ENCODE results near the gene SCUBE3. TPM values are rescaled to one million over a fixed set of nuclear protein-coding genes. Genes with fewer than 3 reads are reported as not detected.

SCUBE3 gene
- total RNA-seq, 2 donors from 2014 or later = 0.20 to 0.74 TPM

DNA sequence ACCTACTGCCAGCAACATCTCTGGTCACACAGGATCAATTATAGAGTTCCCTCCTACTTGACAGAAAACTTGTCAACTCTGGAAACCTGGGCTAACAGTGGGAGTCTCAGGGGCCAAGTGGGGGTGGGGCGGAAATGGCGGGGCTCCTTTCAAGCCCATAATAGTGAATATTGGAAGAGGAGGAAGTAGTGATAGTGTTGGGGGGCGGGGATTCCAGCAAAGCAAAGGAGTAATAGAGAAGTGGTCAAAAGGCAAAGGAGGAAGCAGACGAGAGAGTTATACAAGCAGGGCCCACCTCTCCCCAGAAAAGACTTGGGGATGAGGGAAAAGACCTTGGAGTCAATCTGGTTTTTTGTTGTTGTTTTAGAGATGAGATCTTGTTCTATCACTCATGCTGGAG, 85.9 kb downstream of the SCUBE3 start:
- H3K27ac ChIP-seq = no peak overlapping the region
- intact Hi-C loops (cut with DNase I) = loop anchor here (5.0 kb wide), 2 partner anchors 43 to 148 kb away; partner anchors contain the start of gene PPARD
- H3K4me1 ChIP-seq = peaks cover 4% of the 10 kb centered on the region
- TF ChIP-seq, protein P1, sequence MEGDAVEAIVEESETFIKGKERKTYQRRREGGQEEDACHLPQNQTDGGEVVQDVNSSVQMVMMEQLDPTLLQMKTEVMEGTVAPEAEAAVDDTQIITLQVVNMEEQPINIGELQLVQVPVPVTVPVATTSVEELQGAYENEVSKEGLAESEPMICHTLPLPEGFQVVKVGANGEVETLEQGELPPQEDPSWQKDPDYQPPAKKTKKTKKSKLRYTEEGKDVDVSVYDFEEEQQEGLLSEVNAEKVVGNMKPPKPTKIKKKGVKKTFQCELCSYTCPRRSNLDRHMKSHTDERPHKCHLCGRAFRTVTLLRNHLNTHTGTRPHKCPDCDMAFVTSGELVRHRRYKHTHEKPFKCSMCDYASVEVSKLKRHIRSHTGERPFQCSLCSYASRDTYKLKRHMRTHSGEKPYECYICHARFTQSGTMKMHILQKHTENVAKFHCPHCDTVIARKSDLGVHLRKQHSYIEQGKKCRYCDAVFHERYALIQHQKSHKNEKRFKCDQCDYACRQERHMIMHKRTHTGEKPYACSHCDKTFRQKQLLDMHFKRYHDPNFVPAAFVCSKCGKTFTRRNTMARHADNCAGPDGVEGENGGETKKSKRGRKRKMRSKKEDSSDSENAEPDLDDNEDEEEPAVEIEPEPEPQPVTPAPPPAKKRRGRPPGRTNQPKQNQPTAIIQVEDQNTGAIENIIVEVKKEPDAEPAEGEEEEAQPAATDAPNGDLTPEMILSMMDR (IDR thresholded peaks at IDR 0.05) = no peak
- no peaks in the 10 kb centered on the region for H3K36me3 ChIP-seq
- DNase-seq = peak; percentile 50
- H3K9ac ChIP-seq (ENCODE audit: low read depth in 2 of 2, low read length in 2 of 2) = peak overlapping the region in 1 of 2 donors; percentile 15
- H3K9me3 ChIP-seq = no peaks in the 10 kb centered on the region
- H3K27me3 ChIP-seq = no peaks in the 10 kb centered on the region
- H3K4me3 ChIP-seq = peak overlapping the region; percentile 46

DNA sequence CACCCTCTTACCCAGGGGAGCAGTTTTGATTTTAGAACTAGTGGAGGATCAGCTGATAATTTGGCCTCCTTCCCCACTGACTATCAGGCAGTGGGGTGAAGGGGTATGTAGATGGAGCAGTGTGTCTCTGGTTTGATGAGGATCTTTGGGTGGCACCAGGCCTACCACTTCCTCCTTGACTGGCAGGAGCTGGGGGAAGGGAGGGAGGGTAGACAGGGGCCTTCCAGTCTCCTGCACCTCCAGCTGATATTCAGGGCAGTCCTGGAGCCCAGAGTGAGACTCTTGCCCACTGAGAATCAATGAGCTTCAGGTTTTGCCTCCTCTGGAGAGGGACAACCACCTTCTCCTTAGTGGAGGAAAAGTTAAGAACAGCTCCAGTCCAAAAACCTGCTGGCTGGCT, 87.1 kb downstream of the SCUBE3 start:
- no peak for DNase-seq
- Histone ChIP-seq H3K36me3 (no peaks in the 10 kb centered on the region), H3K27me3 (no peaks in the 10 kb centered on the region), H3K4me3 (no peak overlapping the region), H3K9ac (ENCODE audit: low read depth in 2 of 2, low read length in 2 of 2) (no peak overlapping the region), H3K27ac (peak overlapping the region; percentile 14), H3K9me3 (no peaks in the 10 kb centered on the region), H3K4me1 (peaks cover 4% of the 10 kb centered on the region)
- intact Hi-C loops (cut with DNase I) = no loop called here
- TF ChIP-seq, protein P1 (IDR thresholded peaks at IDR 0.05) = no peak

Other genes with a start within 250 kb of the SCUBE3 start
- gene TCP11, start 72.6 kb upstream of the SCUBE3 start, total RNA-seq = not detected
- gene ZNF76, start 45.8 kb downstream of the SCUBE3 start, total RNA-seq = 10 to 100 TPM; 20.3 to 33.8 TPM
- 10 to 100 TPM in 1 of 2 donors, 1 to 10 TPM in 1; 8.1 to 12.5 TPM for gene DEF6, start 83.9 kb downstream of the SCUBE3 start, total RNA-seq
- 10 to 100 TPM; 38.1 to 41.8 TPM for gene PPARD, start 128.6 kb downstream of the SCUBE3 start, total RNA-seq
- 10 to 100 TPM in 1 of 2 donors, 1 to 10 TPM in 1; 3.7 to 10.7 TPM for gene FANCE, start 238.4 kb downstream of the SCUBE3 start, total RNA-seq

All from colonic mucosa (tissue), 4 donors.